Dermis blood vessel endothelial cell (primary cell): ENCODE measurements around the gene GLB1L3. TPM values are rescaled to one million over a fixed set of nuclear protein-coding genes. Genes with fewer than 3 reads are reported as not detected.
"Not testable (repeated sequence)": the region's sequence is repeated elsewhere in the genome, so short reads cannot be mapped to it uniquely, and the experiment has no call there.

Experiments used
- DNase-seq: peaks from one replicate; pipeline ENCODE4 v3.0.0; 2010
- total RNA-seq: library from RNA; depleted of rRNA; stranded (reverse); fragments of >200 nt; gene quantifications from 2 replicates; pipeline ENCODE4 v1.2.3, GENCODE V29; 2014

Gene GLB1L3
- total RNA-seq, 1 donor from 2014 or later, result not detected

GRCh38 chr11:134317103-134317502, 40.9 kb downstream of the GLB1L3 start:
- no peak for DNase-seq

- DNase-seq, result not testable (repeated sequence)
These were observed 45.2 kb downstream of the GLB1L3 start for GRCh38 chr11:134321373-134321772.

- no peak for DNase-seq
These were observed 46.4 kb downstream of the GLB1L3 start for GRCh38 chr11:134322553-134322952.

GRCh38 chr11:134328433-134328832, 52.3 kb downstream of the GLB1L3 start:
- DNase-seq, result no peak

GRCh38 chr11:134330611-134331353, 54.6 kb downstream of the GLB1L3 start:
- no peak for DNase-seq

GRCh38 chr11:134331354-134332188, 55.4 kb downstream of the GLB1L3 start, which contains the start of gene GLB1L2:
TSS of gene GLB1L2 (plus strand) at chr11:134331988. CDS start at chr11:134332062, 74 bp downstream.
- DNase-seq, result peak; percentile 58

GRCh38 chr11:134332189-134332631, 56.0 kb downstream of the GLB1L3 start:
- no peak for DNase-seq

GRCh38 chr11:134332782-134333181, 56.6 kb downstream of the GLB1L3 start:
- DNase-seq, result no peak

GRCh38 chr11:134333312-134333711, 57.1 kb downstream of the GLB1L3 start:
- DNase-seq, result no peak

- no peak for DNase-seq
These were observed 57.8 kb downstream of the GLB1L3 start for GRCh38 chr11:134333946-134334345.

- no peak for DNase-seq
These were observed 58.8 kb downstream of the GLB1L3 start for GRCh38 chr11:134334796-134335571.

- DNase-seq, result no peak
These were observed 60.9 kb downstream of the GLB1L3 start for GRCh38 chr11:134337051-134337450.

- DNase-seq, result no peak
These were observed 61.9 kb downstream of the GLB1L3 start for GRCh38 chr11:134338068-134338467.

GRCh38 chr11:134338654-134339053, 62.5 kb downstream of the GLB1L3 start:
- no peak for DNase-seq

GRCh38 chr11:134339756-134340155, 63.6 kb downstream of the GLB1L3 start:
- no peak for DNase-seq

GRCh38 chr11:134340354-134340964, 64.3 kb downstream of the GLB1L3 start:
- DNase-seq, result no peak

GRCh38 chr11:134341805-134342571, 65.8 kb downstream of the GLB1L3 start:
- no peak for DNase-seq

- DNase-seq, result no peak
These were observed 66.6 kb downstream of the GLB1L3 start for GRCh38 chr11:134342572-134343340.

GRCh38 chr11:134343646-134344045, 67.5 kb downstream of the GLB1L3 start:
- no peak for DNase-seq

- DNase-seq, result not testable (repeated sequence)
These were observed 68.5 kb downstream of the GLB1L3 start for GRCh38 chr11:134344497-134345236.
